HK-2 (cell line): ENCODE results near the gene EPHA1.

ENCODE experiments used
- DNase-seq: peaks from one replicate; pipeline ENCODE4 v3.0.0-alpha.2; 2018; ENCODE audit not compliant: unreplicated experiment

Gene EPHA1

DNA sequence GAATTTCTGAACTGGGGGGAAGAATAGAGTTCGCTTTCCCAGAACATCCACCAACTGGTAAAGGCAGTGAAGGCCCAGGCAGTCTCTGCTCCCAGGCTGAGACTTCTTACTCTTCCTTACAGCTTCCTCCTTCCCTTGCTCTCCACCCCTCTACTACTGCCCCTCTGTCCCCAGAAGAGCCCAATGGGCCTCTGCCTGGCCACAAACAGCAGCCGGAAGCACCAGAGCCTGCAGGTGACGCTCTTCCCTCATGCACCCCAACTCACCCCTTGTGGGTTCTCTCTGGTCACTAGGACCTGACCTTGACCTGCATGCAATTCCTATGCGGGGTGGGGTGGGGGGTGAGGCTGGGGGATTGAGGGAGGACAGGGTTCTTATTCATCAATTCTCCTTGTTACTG, 62.6 kb downstream of the EPHA1 start:
- DNase-seq = no peak

DNA sequence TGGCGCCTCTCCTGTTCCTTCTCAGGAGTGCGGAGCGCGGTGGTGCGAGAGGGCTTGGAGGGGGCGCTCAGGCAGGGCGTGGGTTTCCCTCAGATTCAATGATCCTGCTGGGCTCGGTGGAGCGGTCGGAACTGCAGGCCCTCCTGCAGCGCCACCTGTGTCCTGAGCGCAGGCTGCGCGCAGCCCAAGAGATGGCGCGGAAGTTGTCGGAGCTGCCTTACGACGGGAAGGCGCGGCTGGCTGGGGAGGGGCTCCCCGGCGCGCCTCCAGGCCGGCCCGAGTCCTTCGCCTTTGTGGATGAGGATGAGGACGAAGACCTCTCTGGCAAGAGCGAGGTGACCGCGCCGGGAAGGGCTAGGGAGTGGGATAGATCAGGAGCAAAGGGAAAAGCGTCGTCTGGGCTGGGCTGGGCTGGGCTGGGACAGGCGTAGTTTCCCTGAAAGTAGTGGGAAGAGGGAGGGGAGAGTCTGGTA, 63.2 kb downstream of the EPHA1 start:
- no peak for DNase-seq

DNA sequence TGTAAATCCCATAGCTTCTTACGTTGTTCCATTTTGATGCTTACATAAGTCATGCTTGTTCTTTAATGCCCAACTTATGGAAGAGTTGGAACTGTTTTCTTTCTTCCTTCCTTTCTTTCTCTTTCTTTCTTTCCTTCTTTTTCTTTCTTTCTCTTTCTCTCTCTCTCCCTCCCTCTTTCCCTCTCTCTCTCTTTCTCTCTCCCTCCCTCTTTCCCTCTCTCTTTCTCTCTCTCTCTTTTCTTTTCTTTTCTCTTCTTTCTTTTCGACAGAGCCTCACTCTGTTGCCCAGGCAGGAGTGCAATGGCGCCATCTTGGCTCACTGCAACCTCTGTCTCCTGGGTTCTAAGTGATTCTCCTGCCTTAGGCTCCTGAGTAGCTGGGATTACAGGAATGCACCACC, 65.1 kb downstream of the EPHA1 start:
- no peak for DNase-seq

DNA sequence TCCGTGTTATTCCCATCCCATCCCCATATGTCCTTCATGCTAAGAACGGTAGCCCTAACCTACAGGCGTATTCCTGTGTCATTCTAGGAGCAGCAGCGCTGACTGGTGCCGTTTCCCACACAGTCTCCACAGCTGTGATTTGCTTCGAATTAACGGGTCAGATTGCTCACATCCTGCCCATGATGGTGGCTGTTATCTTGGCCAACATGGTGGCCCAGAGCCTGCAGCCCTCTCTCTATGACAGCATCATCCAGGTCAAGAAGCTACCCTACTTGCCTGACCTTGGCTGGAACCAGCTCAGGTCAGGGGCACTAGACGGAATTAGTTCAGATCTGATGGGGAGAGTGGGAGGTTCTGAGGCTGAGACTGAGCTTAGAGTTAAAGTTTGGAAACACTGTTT, 66.8 kb downstream of the EPHA1 start:
- DNase-seq = no peak
